K562 (cell line): ENCODE results near the gene SCYL2. TPM values are rescaled to one million over a fixed set of nuclear protein-coding genes. Genes with fewer than 3 reads are reported as not detected.
A peak's percentile ranks its signal among the peaks of the same experiment; 100 is the strongest.

ENCODE experiments used
- ARHGAP35 ChIP-seq: fragments of 450-650 bp; IDR thresholded peaks from 2 replicates; pipeline ENCODE4 v1.6.1; 2018; ENCODE audit not compliant: partially characterized antibody
- DNMT1 ChIP-seq: fragments of 450-650 bp; IDR thresholded peaks from 2 replicates; pipeline ENCODE4 v1.6.1; 2016; ENCODE audit warnings: antibody characterized with exemption, mild to moderate bottlenecking
- ELF4 ChIP-seq: fragments of 450-650 bp; formaldehyde crosslinking; IDR thresholded peaks from 2 replicates; pipeline ENCODE4 v1.4.0; 2022; ENCODE audit warnings: missing genetic modification characterization
- ESRRB ChIP-seq: fragments of 250-450 bp; sonication (Bioruptor Pico); IDR thresholded peaks from 2 replicates; pipeline ENCODE4 v1.5.0; 2020; ENCODE audit warnings: mild to moderate bottlenecking, moderate library complexity, borderline replicate concordance
- ETS2 ChIP-seq: IDR thresholded peaks from 2 replicates; pipeline ENCODE4 v1.6.1; 2016; ENCODE audit warnings: borderline replicate concordance, missing genetic modification characterization, mild to moderate bottlenecking, moderate library complexity, missing compliant biosample characterization; ENCODE audit not compliant: poor library complexity, severe bottlenecking
- MBD2 ChIP-seq: sonication (generic); IDR thresholded peaks from 2 replicates; pipeline ENCODE4 v1.6.1; 2016; ENCODE audit warnings: low read depth, borderline replicate concordance
- NFE2L1 ChIP-seq: fragments of 450-650 bp; IDR thresholded peaks from 2 replicates; pipeline ENCODE4 v1.6.1; 2016; ENCODE audit warnings: missing genetic modification characterization, low read depth, mild to moderate bottlenecking, missing compliant biosample characterization, moderate library complexity, borderline replicate concordance
- NFIC ChIP-seq: fragments of 450-650 bp; IDR thresholded peaks from 2 replicates; pipeline ENCODE4 v1.6.1; 2017; ENCODE audit warnings: mild to moderate bottlenecking, inconsistent platforms
- PCBP2 ChIP-seq: fragments of 200-400 bp; formaldehyde crosslinking; IDR thresholded peaks from 2 replicates; pipeline ENCODE4 v1.6.1; 2018; ENCODE audit warnings: low read length, low read depth, mild to moderate bottlenecking, moderate library complexity; ENCODE audit not compliant: poor library complexity, severe bottlenecking
- PHF21A ChIP-seq: fragments of 450-650 bp; IDR thresholded peaks from 2 replicates; pipeline ENCODE4 v1.6.1; 2017; ENCODE audit warnings: low read depth, borderline replicate concordance
- PPARD ChIP-seq: fragments of 250-450 bp; sonication (Bioruptor Pico); IDR thresholded peaks from 2 replicates; pipeline ENCODE4 v1.8.0; 2022; ENCODE audit warnings: inconsistent platforms, mild to moderate bottlenecking, moderate library complexity
- SMAD1 ChIP-seq: fragments of 150-350 bp; IDR thresholded peaks from 2 replicates; pipeline ENCODE4 v1.6.1; 2014; ENCODE audit warnings: low read length, low read depth; ENCODE audit not compliant: partially characterized antibody
- TOE1 ChIP-seq, 2 experiments: fragments of 450-650 bp in 1 of 2; sonication (generic) in 1 of 2; formaldehyde crosslinking in 1 of 2; IDR thresholded peaks; 2 replicates each; pipeline versions ENCODE4 v1.7.1 to v1.8.0; 2016 to 2022; ENCODE audit warnings: borderline replicate concordance in 2 of 2, mild to moderate bottlenecking in 2 of 2, antibody characterized with exemption in 1 of 2, inconsistent platforms in 1 of 2, low read depth in 1 of 2, missing genetic modification reagents in 1 of 2, moderate library complexity in 1 of 2
- ZNF165 ChIP-seq: fragments of 250-450 bp; sonication (Bioruptor Pico); IDR thresholded peaks from 2 replicates; pipeline ENCODE4 v1.4.0; 2020; ENCODE audit warnings: borderline replicate concordance
- ZNF212 ChIP-seq: fragments of 450-650 bp; formaldehyde crosslinking; IDR thresholded peaks from 2 replicates; pipeline ENCODE4 v1.4.0; 2020; ENCODE audit warnings: mild to moderate bottlenecking
- ZNF224 ChIP-seq: sonication (generic); formaldehyde crosslinking; IDR thresholded peaks from 2 replicates; pipeline ENCODE4 v1.8.0; 2022; ENCODE audit warnings: mild to moderate bottlenecking, missing genetic modification reagents
- polyA plus RNA-seq, 8 experiments: library from polyadenylated mRNA; depleted of rRNA in 4 of 8; stranded (reverse) in 5 of 8; unstranded in 3 of 8; fragments of >200 nt; fragmentation: Nextera tagmentation in 2 of 8; fragmentation: Illumina TruSeq in 1 of 8; extraction: Ambion mirVana in 2 of 8; extraction: Trizol in 1 of 8; gene quantifications; 2 replicates each; pipeline versions ENCODE4 v1.2.1 to v1.2.3, GENCODE V29; 2011 to 2014; ENCODE audit warnings: inconsistent platforms in 1 of 8, missing spikeins in 1 of 8
- total RNA-seq, 7 experiments: library from RNA; depleted of rRNA in 6 of 7; stranded (reverse); fragments of >200 nt in 6 of 7; fragmentation: Illumina TruSeq in 2 of 7; extraction: Trizol in 2 of 7; gene quantifications; 2 replicates each; pipeline versions ENCODE4 v1.2.1 to v1.2.3, GENCODE V29; 2011 to 2021; ENCODE audit warnings: low replicate concordance in 1 of 7
- TF ChIP-seq, protein P1 (sequence below): sonication (generic); formaldehyde crosslinking; IDR thresholded peaks from 2 replicates; pipeline ENCODE4 v1.8.0; 2022; ENCODE audit warnings: mild to moderate bottlenecking, missing genetic modification reagents
- TF ChIP-seq, protein P2 (sequence below): fragments of 450-650 bp; formaldehyde crosslinking; IDR thresholded peaks from 2 replicates; pipeline ENCODE4 v1.4.0; 2020; ENCODE audit warnings: mild to moderate bottlenecking, moderate library complexity
- TF ChIP-seq, protein P3 (sequence below): sonication (generic); formaldehyde crosslinking; IDR thresholded peaks from 2 replicates; pipeline ENCODE4 v1.8.1; 2023; ENCODE audit warnings: missing genetic modification reagents, mild to moderate bottlenecking, borderline replicate concordance

Gene SCYL2
- total and polyA plus RNA-seq, 9 of the 15 experiments (the other 6 are each of a cell fraction or from before 2014, with no cell fraction given): 9.9 to 49.0 (median 32.9) TPM

DNA sequence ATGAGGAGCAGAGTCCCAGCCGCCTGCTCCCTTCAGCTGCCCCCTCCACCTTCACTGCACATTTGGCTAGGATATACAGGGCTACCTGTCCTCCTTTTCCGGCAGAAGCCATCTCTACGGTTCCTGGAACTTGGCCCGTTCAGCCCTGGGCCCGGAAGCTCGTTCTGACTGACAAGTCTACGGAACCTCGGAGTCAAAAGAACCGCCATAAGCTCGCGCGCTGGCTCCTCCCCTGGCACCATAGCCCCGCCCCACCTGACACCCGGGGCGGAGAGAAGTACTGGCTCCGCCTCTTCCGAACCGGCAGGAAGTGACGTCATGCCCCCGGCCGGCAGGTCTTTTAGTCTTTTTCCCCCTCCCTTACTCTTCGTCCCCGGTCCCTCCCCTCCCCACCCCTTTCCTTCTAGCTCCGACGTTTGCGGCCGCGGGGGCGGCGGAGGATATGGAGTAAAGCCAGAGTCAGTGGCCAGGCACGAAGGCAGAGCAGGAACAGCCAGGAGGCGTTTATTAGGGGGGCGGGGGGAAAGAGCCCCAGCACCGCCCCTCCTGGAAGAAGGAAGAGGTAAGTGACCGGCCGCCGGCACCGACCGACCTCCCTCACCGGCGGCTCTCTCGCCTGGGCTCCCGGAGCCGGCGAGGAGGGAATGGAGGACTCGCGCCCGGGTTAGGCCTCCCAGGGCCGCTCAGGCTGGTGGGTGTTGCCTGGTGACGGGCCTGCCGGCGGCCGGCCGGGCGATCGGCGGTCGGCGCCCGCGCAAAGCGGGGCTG lies at the start of gene SCYL2, which contains the start of gene DEPDC4 (continued):
- TF ChIP-seq NFE2L1 (tag) (no peak), NFIC (peak; percentile 79), PHF21A (no peak), PCBP2 (no peak), MBD2 (peak; percentile 45; the same call in 1 of the 2 replicates), PPARD (no peak), DNMT1 (no peak), ELF4 (no peak), ETS2 (tag) (no peak), ZNF224 (CRISPR knock-in tag) (no peak), ZNF212 (CRISPR knock-in tag) (no peak), ZNF165 (CRISPR knock-in tag) (no peak), ESRRB (CRISPR knock-in tag) (no peak), SMAD1 (peak; percentile 58), TOE1 (IDR thresholded peaks at IDR 0.05; ENCODE audit: borderline replicate concordance) (peak; percentile 30; the same call in 1 of the 2 replicates), TOE1 (CRISPR knock-in tag; IDR thresholded peaks at IDR 0.05; ENCODE audit: borderline replicate concordance, low read depth) (no peak), ARHGAP35 (no peak)
- TF ChIP-seq, protein P1, sequence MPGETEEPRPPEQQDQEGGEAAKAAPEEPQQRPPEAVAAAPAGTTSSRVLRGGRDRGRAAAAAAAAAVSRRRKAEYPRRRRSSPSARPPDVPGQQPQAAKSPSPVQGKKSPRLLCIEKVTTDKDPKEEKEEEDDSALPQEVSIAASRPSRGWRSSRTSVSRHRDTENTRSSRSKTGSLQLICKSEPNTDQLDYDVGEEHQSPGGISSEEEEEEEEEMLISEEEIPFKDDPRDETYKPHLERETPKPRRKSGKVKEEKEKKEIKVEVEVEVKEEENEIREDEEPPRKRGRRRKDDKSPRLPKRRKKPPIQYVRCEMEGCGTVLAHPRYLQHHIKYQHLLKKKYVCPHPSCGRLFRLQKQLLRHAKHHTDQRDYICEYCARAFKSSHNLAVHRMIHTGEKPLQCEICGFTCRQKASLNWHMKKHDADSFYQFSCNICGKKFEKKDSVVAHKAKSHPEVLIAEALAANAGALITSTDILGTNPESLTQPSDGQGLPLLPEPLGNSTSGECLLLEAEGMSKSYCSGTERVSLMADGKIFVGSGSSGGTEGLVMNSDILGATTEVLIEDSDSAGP (CRISPR knock-in tag): no peak
- TF ChIP-seq, protein P2, sequence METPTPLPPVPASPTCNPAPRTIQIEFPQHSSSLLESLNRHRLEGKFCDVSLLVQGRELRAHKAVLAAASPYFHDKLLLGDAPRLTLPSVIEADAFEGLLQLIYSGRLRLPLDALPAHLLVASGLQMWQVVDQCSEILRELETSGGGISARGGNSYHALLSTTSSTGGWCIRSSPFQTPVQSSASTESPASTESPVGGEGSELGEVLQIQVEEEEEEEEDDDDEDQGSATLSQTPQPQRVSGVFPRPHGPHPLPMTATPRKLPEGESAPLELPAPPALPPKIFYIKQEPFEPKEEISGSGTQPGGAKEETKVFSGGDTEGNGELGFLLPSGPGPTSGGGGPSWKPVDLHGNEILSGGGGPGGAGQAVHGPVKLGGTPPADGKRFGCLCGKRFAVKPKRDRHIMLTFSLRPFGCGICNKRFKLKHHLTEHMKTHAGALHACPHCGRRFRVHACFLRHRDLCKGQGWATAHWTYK (CRISPR knock-in tag): no peak
- TF ChIP-seq, protein P3, sequence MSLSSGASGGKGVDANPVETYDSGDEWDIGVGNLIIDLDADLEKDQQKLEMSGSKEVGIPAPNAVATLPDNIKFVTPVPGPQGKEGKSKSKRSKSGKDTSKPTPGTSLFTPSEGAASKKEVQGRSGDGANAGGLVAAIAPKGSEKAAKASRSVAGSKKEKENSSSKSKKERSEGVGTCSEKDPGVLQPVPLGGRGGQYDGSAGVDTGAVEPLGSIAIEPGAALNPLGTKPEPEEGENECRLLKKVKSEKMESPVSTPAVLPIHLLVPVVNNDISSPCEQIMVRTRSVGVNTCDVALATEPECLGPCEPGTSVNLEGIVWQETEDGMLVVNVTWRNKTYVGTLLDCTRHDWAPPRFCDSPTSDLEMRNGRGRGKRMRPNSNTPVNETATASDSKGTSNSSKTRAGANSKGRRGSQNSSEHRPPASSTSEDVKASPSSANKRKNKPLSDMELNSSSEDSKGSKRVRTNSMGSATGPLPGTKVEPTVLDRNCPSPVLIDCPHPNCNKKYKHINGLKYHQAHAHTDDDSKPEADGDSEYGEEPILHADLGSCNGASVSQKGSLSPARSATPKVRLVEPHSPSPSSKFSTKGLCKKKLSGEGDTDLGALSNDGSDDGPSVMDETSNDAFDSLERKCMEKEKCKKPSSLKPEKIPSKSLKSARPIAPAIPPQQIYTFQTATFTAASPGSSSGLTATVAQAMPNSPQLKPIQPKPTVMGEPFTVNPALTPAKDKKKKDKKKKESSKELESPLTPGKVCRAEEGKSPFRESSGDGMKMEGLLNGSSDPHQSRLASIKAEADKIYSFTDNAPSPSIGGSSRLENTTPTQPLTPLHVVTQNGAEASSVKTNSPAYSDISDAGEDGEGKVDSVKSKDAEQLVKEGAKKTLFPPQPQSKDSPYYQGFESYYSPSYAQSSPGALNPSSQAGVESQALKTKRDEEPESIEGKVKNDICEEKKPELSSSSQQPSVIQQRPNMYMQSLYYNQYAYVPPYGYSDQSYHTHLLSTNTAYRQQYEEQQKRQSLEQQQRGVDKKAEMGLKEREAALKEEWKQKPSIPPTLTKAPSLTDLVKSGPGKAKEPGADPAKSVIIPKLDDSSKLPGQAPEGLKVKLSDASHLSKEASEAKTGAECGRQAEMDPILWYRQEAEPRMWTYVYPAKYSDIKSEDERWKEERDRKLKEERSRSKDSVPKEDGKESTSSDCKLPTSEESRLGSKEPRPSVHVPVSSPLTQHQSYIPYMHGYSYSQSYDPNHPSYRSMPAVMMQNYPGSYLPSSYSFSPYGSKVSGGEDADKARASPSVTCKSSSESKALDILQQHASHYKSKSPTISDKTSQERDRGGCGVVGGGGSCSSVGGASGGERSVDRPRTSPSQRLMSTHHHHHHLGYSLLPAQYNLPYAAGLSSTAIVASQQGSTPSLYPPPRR: 0 out of 2 replicates have a peak, but pooled peaks have one; percentile 41
